Keratinocyte (primary cell): Measurements from ENCODE around the gene MAP3K6. TPM values are rescaled to one million over a fixed set of nuclear protein-coding genes. Genes with fewer than 3 reads are reported as not detected.

ENCODE experiments used
- DNase-seq: peaks from one replicate; pipeline ENCODE4 v3.0.0-alpha.2; 2011; ENCODE audit warnings: low read depth, missing footprints, low spot score
- FAIRE-seq: peaks from 2 replicates; lab custom pipeline; 2011; peaks lifted over from hg19 to GRCh38; lab: Jason Lieb, UNC
- H2AFZ ChIP-seq: 2 replicates; pipeline ENCODE4 v1.6.0; 2012; ENCODE audit warnings: low read length, control low read depth, inconsistent platforms; ENCODE audit not compliant: control insufficient read depth
- H3K27ac ChIP-seq: 2 replicates; pipeline ENCODE4 v1.5.1; 2011; ENCODE audit warnings: low read length; ENCODE audit not compliant: control insufficient read depth, insufficient read depth
- H3K27me3 ChIP-seq: 3 replicates; pipeline ENCODE4 v1.6.0; 2011; ENCODE audit warnings: low read length; ENCODE audit not compliant: control insufficient read depth, insufficient read depth; ENCODE audit errors: extremely low read depth
- H3K36me3 ChIP-seq, 2 experiments: 2 replicates in 1 of 2; 3 replicates in 1 of 2; pipeline ENCODE4 v1.5.1; 2011; ENCODE audit warnings: low read length in 2 of 2, mild to moderate bottlenecking in 1 of 2; ENCODE audit not compliant: control insufficient read depth in 2 of 2, insufficient read depth in 2 of 2; ENCODE audit errors: extremely low read depth in 1 of 2
- H3K4me1 ChIP-seq: 3 replicates; pipeline ENCODE4 v1.5.1; 2011; ENCODE audit warnings: low read length; ENCODE audit not compliant: control insufficient read depth, insufficient read depth; ENCODE audit errors: extremely low read depth
- H3K4me2 ChIP-seq: 3 replicates; pipeline ENCODE4 v1.6.0; 2011; ENCODE audit warnings: low read depth, low read length; ENCODE audit not compliant: control insufficient read depth, insufficient read depth; ENCODE audit errors: extremely low read depth
- H3K4me3 ChIP-seq, 3 experiments: fragments of 200-600 bp in 1 of 3; sonication (generic) in 1 of 3; 2 replicates in 2 of 3; 3 replicates in 1 of 3; pipeline ENCODE4 v1.5.1; 2011 to 2016; ENCODE audit warnings: low read length in 3 of 3, mild to moderate bottlenecking in 3 of 3, control low read depth in 2 of 3, inconsistent platforms in 1 of 3, low read depth in 1 of 3, mixed read lengths in 1 of 3, mixed run types in 1 of 3, moderate library complexity in 1 of 3; ENCODE audit not compliant: control insufficient read depth in 2 of 3, insufficient read depth in 2 of 3; ENCODE audit errors: extremely low read depth in 1 of 3
- H3K79me2 ChIP-seq: 2 replicates; pipeline ENCODE4 v1.6.0; 2012; ENCODE audit warnings: low read length; ENCODE audit not compliant: control insufficient read depth, insufficient read depth
- H3K9ac ChIP-seq: 3 replicates; pipeline ENCODE4 v1.6.0; 2011; ENCODE audit warnings: low read length; ENCODE audit not compliant: control insufficient read depth, insufficient read depth; ENCODE audit errors: extremely low read depth
- H3K9me1 ChIP-seq: 3 replicates; pipeline ENCODE4 v1.6.0; 2011; ENCODE audit warnings: low read length; ENCODE audit not compliant: control insufficient read depth, insufficient read depth; ENCODE audit errors: extremely low read depth
- H3K9me3 ChIP-seq: 2 replicates; pipeline ENCODE4 v1.5.1; 2012; ENCODE audit warnings: low read depth, low read length; ENCODE audit not compliant: control insufficient read depth
- H4K20me1 ChIP-seq: 3 replicates; pipeline ENCODE4 v1.6.0; 2011; ENCODE audit warnings: low read length; ENCODE audit not compliant: control insufficient read depth, insufficient read depth; ENCODE audit errors: extremely low read depth
- CTCF ChIP-seq, 3 experiments: IDR thresholded peaks in 1 of 3; conservative IDR thresholded peaks in 1 of 3; optimal IDR thresholded peaks in 1 of 3; 2 replicates in 2 of 3; 3 replicates in 1 of 3; pipeline versions ENCODE3 to v1.5.1; 2011; ENCODE audit warnings: low read length in 3 of 3, mild to moderate bottlenecking in 3 of 3, moderate library complexity in 2 of 3, control low read depth in 1 of 3, inconsistent platforms in 1 of 3; ENCODE audit not compliant: insufficient read depth in 2 of 3; ENCODE audit errors: extremely low read depth in 1 of 3
- EZH2 ChIP-seq: IDR thresholded peaks from one replicate; pipeline ENCODE4 v1.6.1; 2012; ENCODE audit warnings: inconsistent platforms, mild to moderate bottlenecking, low read length, moderate library complexity
- dilution Hi-C: fragments of 300-500 bp; cut with MboI; formaldehyde crosslinking; loops from one replicate; pipeline ENCODE4 v1.7.0; 2020; ENCODE audit warnings: low sequenced_read_pairs; ENCODE audit not compliant: extremely low pct_ligation_motif_present
- polyA plus RNA-seq, 5 experiments: library from polyadenylated mRNA; depleted of rRNA in 3 of 5; stranded (reverse) in 3 of 5; stranded (forward) in 1 of 5; unstranded in 1 of 5; fragments of >200 nt; gene quantifications; 1 replicate in 1 of 5; 2 replicates in 3 of 5; 3 replicates in 1 of 5; pipeline versions ENCODE4 v1.2.1 to v1.2.3, GENCODE V29; 2011 to 2012; ENCODE audit warnings: missing spikeins in 2 of 5, low read depth in 1 of 5, low replicate concordance in 1 of 5

MAP3K6 gene
- polyA plus RNA-seq, 1 donor (not counting 4 experiments of a cell fraction or from before 2014, with no cell fraction given) = 13.4 TPM

DNA sequence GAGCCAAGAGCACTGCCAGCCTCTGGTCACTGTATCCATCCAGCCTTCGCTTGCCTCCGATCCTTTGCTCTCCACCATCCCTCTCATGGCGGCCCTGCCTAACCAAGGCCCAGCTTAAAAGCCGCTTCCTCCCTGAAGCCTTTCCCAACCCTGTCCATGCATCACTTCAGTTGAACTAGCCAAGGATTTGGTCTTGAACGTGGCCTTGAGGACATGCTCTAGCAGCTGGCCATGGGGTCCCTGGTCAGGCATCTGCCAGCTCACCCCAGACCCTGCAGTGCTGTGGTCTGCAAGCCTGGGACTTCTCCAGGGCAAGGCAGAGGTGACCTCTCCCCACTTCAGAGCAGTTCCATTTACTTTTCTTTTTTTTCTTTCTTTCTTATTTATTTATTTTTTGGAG, 30.0 kb downstream of the MAP3K6 start:
- Histone ChIP-seq H3K79me2 (no peaks in the 10 kb centered on the region), H3K27ac (no peak overlapping the region), H4K20me1 (no peaks in the 10 kb centered on the region), H3K4me3 (no peak overlapping the region), H3K9me3 (no peaks in the 10 kb centered on the region), H3K9ac (no peak overlapping the region), H3K9me1 (no peaks in the 10 kb centered on the region), H3K4me1 (peaks cover 12% of the 10 kb centered on the region), H2AFZ (no peak overlapping the region), H3K4me2 (no peak overlapping the region), H3K27me3 (no peaks in the 10 kb centered on the region), H3K36me3 (peaks cover 31 to 37% of the 10 kb centered on the region in 2 experiments)
- dilution Hi-C loops = no loop called here
- TF ChIP-seq CTCF (optimal IDR thresholded peaks at IDR 0.05 in 1 of 3, IDR thresholded peaks at IDR 0.05 in 1 of 3, conservative IDR thresholded peaks at IDR 0.05 in 1 of 3; ENCODE audit: extremely low read depth in 1 of 3, insufficient read depth in 2 of 3, low read length in 3 of 3) = no peak
- no peak for TF ChIP-seq EZH2
- DNase-seq (no peak), FAIRE-seq (no peak)

DNA sequence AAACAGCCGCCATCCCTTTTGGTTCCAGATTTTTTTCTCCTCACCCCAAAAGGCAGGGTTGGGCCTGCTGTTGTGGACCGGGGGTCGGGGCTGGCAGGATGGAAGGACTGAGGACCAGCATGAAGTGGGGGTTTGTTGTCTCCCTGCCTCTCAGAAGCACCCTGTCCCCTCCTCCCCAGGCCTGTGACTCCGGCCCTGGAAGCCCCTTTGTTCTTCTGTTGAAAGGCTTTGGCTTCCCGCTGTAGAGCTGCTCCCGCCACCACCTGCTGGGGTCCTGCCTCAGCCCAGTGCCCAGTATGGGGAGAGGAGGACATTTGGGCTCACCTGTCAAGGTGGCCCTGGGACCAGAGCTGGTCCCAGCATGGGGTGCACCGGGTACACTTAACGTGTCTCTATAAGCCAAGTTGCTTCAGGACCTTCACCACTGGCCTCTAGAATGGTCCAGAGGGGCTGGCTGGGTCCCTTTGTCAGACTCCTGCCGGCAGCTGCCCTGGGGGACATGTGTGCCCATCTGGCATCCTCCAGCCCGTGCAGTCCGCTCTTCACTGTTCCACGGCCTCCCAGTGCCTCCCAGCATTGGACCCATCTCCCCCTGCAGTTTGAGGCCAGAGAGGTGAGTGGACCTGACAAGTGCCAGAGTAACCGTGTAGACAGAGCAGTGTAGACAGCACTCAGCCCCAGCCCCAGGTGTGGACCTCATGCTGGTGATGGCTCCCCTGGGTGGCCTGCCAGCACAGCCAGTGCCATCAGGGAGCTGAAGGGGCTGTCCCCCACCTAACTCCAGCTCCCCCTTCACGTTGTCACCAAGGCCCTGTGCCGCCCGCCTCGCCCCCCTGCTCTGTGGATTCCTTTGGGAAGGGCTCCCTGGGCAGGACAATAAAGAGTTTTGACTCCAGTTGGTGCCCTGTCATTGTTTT, 31.0 kb downstream of the MAP3K6 start:
- H3K27ac ChIP-seq = no peak overlapping the region
- FAIRE-seq (no peak), DNase-seq (no peak)
- H3K9me3 ChIP-seq = no peaks in the 10 kb centered on the region
- H3K79me2 ChIP-seq = peaks cover 4% of the 10 kb centered on the region
- H3K27me3 ChIP-seq = no peaks in the 10 kb centered on the region
- H3K4me1 ChIP-seq = peaks cover 2% of the 10 kb centered on the region
- H3K9ac ChIP-seq = no peak overlapping the region
- peaks cover 35 to 41% of the 10 kb centered on the region in 2 experiments for H3K36me3 ChIP-seq
- dilution Hi-C loops = no loop called here
- TF ChIP-seq CTCF (optimal IDR thresholded peaks at IDR 0.05 in 1 of 3, IDR thresholded peaks at IDR 0.05 in 1 of 3, conservative IDR thresholded peaks at IDR 0.05 in 1 of 3; ENCODE audit: extremely low read depth in 1 of 3, insufficient read depth in 2 of 3, low read length in 3 of 3) (no peak), EZH2 (no peak)
- H2AFZ ChIP-seq = no peak overlapping the region
- no peaks in the 10 kb centered on the region for H3K9me1 ChIP-seq
- no peak overlapping the region for H3K4me3 ChIP-seq
- no peaks in the 10 kb centered on the region for H4K20me1 ChIP-seq
- no peak overlapping the region for H3K4me2 ChIP-seq
